Ectodermal cell (in vitro differentiated cells): ENCODE measurements around the gene CEP164.
"Not testable (repeated sequence)": the region's sequence is repeated elsewhere in the genome, so short reads cannot be mapped to it uniquely, and the experiment has no call there.

Experiments used
- H3K27ac ChIP-seq: 2 replicates; pipeline ENCODE4 v1.7.0; 2013; ENCODE audit warnings: mild to moderate bottlenecking, low read depth, low read length; ENCODE audit not compliant: insufficient read depth, poor library complexity, severe bottlenecking
- H3K27me3 ChIP-seq: 2 replicates; pipeline ENCODE4 v1.7.0; 2013; ENCODE audit warnings: mild to moderate bottlenecking, low read length; ENCODE audit not compliant: insufficient read depth, control insufficient read depth, poor library complexity, severe bottlenecking
- H3K36me3 ChIP-seq: one replicate; pipeline ENCODE4 v1.7.0; 2013; ENCODE audit warnings: low read length; ENCODE audit not compliant: control insufficient read depth, insufficient read depth
- H3K4me1 ChIP-seq: one replicate; pipeline ENCODE4 v1.7.0; 2013; ENCODE audit warnings: low read length; ENCODE audit not compliant: control insufficient read depth, insufficient read depth
- H3K4me3 ChIP-seq: 2 replicates; pipeline ENCODE4 v1.7.0; 2013; ENCODE audit warnings: low read depth, low read length, control low read depth; ENCODE audit not compliant: insufficient read depth
- H3K9me3 ChIP-seq: 2 replicates; pipeline ENCODE4 v1.7.0; 2013; ENCODE audit warnings: mild to moderate bottlenecking, low read length, moderate library complexity; ENCODE audit not compliant: control insufficient read depth
- WGBS, 2 experiments: methylation state at CpG; one replicate each; pipeline ENCODE4 v1.1.7; 2013; ENCODE audit warnings: missing lambda C conversion rate in 2 of 2; 5-methylcytosine and 5-hydroxymethylcytosine counted together

CEP164 gene

DNA sequence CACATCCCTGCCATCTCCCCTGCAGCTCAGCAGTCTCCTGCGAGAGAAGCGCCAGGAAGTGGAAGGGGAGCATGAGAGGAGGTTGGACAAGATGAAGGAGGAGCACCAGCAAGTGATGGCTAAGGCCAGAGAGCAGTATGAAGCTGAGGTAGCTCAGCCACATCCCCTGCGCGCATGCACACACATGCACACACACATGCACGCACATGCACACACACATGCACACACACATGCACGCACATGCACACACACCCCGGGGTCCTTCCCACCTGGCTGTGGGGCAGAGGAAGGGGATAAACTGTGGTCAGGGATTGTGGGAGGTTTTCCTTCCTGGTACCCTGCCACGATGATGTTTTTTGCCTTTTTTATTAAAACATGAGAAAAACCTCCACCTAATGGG lies 65.3 kb downstream of the CEP164 start:
- Histone ChIP-seq H3K36me3 (peaks cover 52% of the 10 kb centered on the region), H3K27me3 (no peaks in the 10 kb centered on the region), H3K4me3 (no peak overlapping the region), H3K9me3 (no peaks in the 10 kb centered on the region), H3K4me1 (no peaks in the 10 kb centered on the region), H3K27ac (no peak overlapping the region)
- WGBS, 2 experiments: 91 to 97% methylated on average over 8 of the region's 8 CpGs

DNA sequence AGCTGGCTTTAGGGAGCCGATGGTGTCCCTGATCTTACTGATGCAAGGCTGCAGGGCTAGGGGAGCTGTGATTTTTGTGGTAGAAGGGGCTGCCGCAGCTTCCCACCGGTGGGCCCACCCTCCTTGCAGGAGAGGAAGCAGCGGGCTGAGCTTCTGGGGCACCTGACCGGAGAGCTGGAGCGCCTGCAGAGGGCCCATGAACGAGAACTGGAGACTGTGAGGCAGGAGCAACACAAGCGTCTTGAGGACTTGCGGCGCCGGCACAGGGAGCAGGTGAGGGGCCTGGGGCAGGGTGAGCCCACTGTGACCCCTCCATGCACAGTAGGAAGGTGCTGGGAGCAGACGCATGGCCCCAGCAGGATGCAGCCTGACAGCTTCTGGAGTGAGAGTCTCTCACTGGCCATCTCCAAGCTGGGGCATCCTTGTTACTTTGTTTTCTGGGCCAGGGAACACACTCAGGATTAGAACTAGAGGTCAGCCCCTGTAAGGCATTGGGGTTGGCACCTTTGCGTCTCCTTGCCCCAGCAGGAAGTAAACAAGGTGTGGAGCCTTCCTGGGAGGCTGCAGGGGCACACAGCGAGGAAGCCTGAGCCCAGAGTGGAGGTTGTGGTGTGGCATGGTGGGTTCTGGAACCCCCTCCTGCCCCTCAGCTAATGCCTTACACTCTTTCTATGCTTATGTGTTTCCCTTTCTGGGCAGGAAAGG lies 66.7 kb downstream of the CEP164 start:
- 95 to 97% methylated on average over 14 of the region's 14 CpGs for WGBS, 2 experiments

DNA sequence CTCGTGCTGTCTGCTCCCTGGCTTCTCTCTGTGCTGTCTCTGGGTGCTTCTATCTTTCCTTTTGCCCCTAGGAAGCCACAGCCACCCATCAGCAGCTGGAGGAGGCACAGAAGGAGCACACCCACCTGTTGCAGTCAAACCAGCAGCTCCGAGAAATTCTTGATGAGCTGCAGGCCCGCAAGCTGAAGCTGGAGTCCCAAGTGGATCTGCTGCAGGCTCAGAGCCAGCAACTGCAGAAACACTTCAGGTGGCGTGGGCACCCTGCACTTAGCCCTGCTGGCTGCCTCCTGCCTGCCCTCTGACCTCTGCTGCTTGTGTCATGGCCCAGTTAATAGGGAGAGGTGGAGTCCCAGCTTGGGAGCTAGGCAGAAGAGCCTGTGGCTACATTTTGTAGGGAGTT lies 67.8 kb downstream of the CEP164 start:
- WGBS, 2 experiments: 91 to 93% methylated on average over 4 of the region's 4 CpGs
- no peaks in the 10 kb centered on the region for H3K4me1 ChIP-seq
- H3K27ac ChIP-seq: no peak overlapping the region
- peaks cover 58% of the 10 kb centered on the region for H3K36me3 ChIP-seq
- H3K9me3 ChIP-seq: no peaks in the 10 kb centered on the region
- H3K27me3 ChIP-seq: no peaks in the 10 kb centered on the region
- H3K4me3 ChIP-seq: no peak overlapping the region

More for the DNA sequence above, 66.7 kb downstream of the CEP164 start:
- Histone ChIP-seq H3K36me3 (peaks cover 58% of the 10 kb centered on the region), H3K4me1 (no peaks in the 10 kb centered on the region), H3K9me3 (no peaks in the 10 kb centered on the region), H3K4me3 (no peak overlapping the region), H3K27ac (no peak overlapping the region), H3K27me3 (no peaks in the 10 kb centered on the region)

DNA sequence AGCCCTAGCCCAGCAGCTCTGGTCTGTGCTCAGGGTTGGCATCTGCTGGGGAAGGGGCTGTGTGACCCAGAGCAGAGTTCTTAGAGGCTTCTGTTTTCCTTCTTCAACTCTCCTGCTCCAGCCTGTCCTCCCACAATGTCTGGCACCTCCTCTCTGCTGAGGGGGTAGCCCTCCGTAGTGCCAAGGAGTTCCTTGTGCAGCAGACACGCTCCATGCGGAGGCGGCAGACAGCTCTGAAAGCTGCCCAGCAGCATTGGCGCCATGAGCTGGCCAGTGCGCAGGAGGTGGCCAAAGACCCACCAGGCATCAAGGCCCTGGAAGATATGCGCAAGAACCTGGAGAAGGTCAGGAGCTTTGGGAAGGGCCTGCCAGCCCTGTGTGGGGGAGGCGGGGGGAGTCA lies 69.3 kb downstream of the CEP164 start:
- H3K27me3 ChIP-seq: no peaks in the 10 kb centered on the region
- no peaks in the 10 kb centered on the region for H3K4me1 ChIP-seq
- H3K4me3 ChIP-seq: no peak overlapping the region
- no peaks in the 10 kb centered on the region for H3K9me3 ChIP-seq
- H3K27ac ChIP-seq: no peak overlapping the region
- peaks cover 52% of the 10 kb centered on the region for H3K36me3 ChIP-seq
- WGBS, 2 experiments: 94 to 97% methylated on average over 8 of the region's 8 CpGs

DNA sequence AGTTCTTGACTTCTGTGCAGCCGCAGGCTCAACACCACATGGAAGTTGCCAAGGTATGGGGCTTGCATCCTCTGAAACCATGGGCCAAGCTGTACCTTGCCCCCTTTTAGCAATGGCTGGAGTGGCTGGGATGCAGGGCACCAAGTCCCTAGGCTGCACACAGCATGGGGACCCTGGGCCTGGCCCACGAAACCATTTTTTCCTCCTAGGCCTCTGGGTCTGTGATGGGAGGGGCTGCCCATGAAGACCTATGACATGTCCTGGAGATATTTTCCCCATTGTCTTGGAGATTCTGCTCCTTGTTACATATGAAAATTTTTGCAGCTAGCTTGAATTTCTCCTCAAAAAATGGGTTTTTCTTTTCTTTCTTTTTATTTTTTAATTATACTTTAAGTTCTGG lies 71.0 kb downstream of the CEP164 start:
- H3K4me1 ChIP-seq, H3K4me3 ChIP-seq, H3K27me3 ChIP-seq, H3K27ac ChIP-seq, H3K9me3 ChIP-seq: not testable (repeated sequence)
- H3K36me3 ChIP-seq: peaks cover 37% of the 10 kb centered on the region
- 93 to 98% methylated on average over 2 of the region's 2 CpGs for WGBS, 2 experiments

DNA sequence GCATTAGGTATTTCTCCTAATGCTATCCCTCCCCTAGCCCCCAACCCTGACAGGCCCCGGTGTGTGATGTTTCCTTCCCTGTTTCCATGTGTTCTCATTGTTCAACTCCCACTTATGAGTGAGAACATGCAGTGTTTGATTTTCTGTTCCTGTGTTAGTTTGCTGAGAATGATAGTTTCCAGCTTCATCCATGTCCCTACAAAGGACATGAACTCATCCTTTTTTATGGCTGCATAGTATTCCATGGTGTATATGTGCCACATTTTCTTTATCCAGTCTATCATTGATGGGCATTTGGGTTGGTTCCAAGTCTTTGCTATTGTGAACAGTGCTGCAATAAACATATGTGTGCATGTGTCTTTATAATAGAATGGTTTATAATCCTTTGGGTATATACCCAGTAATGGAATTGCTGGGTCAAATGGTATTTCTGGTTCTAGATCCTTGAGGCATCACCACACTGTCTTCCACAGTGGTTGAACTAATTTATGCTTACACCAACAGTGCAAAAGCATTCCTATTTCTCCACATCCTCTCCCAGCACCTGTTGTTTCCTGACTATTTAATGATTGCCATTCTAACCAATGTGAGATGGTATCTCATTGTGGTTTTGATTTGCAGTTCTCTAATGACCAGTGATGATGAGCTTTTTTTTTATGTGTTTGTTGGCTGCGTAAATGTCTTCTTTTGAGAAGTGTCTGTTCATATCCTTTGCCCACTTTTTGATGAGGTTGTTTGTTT lies 71.6 kb downstream of the CEP164 start:
- not testable (repeated sequence) for H3K9me3 ChIP-seq, H3K4me3 ChIP-seq, H3K4me1 ChIP-seq, H3K27ac ChIP-seq, H3K27me3 ChIP-seq
- 98 to 100% methylated on average over 2 of the region's 2 CpGs for WGBS, 2 experiments
- H3K36me3 ChIP-seq: peaks cover 31% of the 10 kb centered on the region

DNA sequence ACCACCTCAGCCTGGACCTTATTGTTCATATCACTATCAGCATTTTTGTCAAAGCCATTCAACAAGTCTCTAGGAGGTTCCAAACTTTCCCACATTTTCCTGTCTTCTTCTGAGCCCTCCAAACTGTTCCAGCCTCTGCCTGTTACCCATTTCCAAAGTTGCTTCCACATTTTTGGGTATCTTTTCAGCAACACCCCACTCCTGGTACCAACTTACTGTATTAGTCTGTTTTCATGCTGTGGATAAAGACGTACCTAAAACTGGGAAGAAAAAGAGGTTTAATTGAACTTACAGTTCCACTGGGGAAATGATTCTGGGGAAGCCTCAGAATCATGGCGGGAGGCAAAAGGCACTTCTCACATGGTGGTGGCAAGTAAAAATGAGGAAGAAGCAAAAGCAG lies 78.2 kb downstream of the CEP164 start:
- peaks cover 19% of the 10 kb centered on the region for H3K36me3 ChIP-seq
- not testable (repeated sequence) for H3K9me3 ChIP-seq, H3K27me3 ChIP-seq, H3K4me1 ChIP-seq, H3K27ac ChIP-seq, H3K4me3 ChIP-seq
- 95 to 97% methylated on average over 2 of the region's 2 CpGs for WGBS, 2 experiments

DNA sequence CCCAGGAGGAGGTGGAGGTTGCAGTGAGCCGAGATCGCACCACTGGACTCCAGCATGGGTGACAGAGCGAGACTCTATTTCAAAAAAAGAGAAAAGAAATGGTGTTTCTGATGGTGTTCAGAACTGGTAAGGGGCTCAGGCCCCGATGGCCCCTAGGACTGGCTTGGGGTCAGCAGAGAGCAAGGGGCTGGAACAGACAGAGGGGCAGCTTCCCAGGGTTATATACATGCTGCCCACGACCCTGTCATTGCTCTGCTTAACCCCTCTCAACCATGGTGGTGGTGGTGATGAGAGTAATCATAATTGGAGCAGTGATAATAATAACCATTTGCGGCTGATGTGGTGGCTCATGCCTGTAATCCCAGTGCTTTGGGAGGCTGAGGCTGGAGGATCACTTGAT lies 79.4 kb downstream of the CEP164 start:
- H3K9me3 ChIP-seq: no peaks in the 10 kb centered on the region
- WGBS, 2 experiments: 93 to 97% methylated on average over 6 of the region's 6 CpGs
- peaks cover 19% of the 10 kb centered on the region for H3K36me3 ChIP-seq
- H3K27ac ChIP-seq: no peak overlapping the region
- no peaks in the 10 kb centered on the region for H3K4me1 ChIP-seq
- H3K4me3 ChIP-seq: no peak overlapping the region
- no peaks in the 10 kb centered on the region for H3K27me3 ChIP-seq

DNA sequence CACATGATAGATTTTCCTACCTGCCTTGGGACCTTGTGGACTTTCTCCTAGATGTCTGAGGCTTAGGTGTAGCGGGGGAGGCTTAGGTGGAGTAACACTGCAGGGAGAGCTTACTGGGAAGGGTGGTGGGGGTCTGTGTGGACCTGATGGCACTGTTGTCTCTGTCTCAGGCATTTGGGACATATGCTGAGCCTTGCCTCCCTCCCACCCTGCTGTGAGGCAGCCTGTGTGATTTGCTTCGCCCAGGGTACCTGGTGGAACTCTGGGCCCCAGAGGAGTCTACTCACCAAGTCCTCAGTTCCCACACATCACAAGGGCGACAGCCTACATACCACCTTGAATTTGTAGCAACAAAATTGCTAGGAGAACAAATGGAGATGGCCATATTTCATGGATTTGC lies 80.7 kb downstream of the CEP164 start:
- Histone ChIP-seq H3K27me3 (no peaks in the 10 kb centered on the region), H3K36me3 (peaks cover 19% of the 10 kb centered on the region), H3K9me3 (no peaks in the 10 kb centered on the region), H3K27ac (no peak overlapping the region), H3K4me3 (no peak overlapping the region), H3K4me1 (no peaks in the 10 kb centered on the region)
- WGBS, 2 experiments: 91 to 95% methylated on average over 3 of the region's 3 CpGs

DNA sequence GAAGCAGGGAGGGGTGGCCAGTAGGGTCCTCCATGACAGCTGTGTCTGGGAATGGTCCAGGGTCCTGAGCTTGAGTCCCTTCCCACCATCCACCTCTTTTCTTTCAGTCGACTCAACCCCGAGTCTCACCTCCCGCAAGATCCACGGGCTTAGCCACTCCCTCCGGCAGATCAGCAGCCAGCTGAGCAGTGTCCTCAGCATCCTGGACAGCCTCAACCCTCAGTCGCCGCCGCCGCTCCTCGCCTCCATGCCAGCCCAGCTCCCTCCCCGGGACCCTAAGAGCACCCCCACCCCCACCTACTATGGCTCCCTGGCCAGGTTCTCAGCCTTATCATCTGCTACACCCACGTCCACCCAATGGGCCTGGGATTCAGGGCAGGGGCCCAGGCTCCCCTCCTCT lies 81.9 kb downstream of the CEP164 start:
- 93 to 97% methylated on average over 12 of the region's 12 CpGs for WGBS, 2 experiments
- no peaks in the 10 kb centered on the region for H3K27me3 ChIP-seq
- H3K27ac ChIP-seq: no peak overlapping the region
- no peaks in the 10 kb centered on the region for H3K4me1 ChIP-seq
- no peaks in the 10 kb centered on the region for H3K9me3 ChIP-seq
- H3K4me3 ChIP-seq: no peak overlapping the region
- peaks cover 19% of the 10 kb centered on the region for H3K36me3 ChIP-seq
